ENCODE results near the gene PSD4.

The PSD4 gene

GRCh38 chr2:113238871-113239839 lies 65.4 kb downstream of the PSD4 start:
- DNase-seq (ENCODE audit: low spot score) = no peak

- DNase-seq (ENCODE audit: low spot score) = peak; percentile 81
Observed at GRCh38 chr2:113240150-113240914, 66.6 kb downstream of the PSD4 start.

- DNase-seq (ENCODE audit: low spot score) = peak; percentile 91
Observed at GRCh38 chr2:113240915-113241911, 67.4 kb downstream of the PSD4 start.

- no peak for DNase-seq (ENCODE audit: low spot score)
Observed at GRCh38 chr2:113242327-113242726, 68.6 kb downstream of the PSD4 start.

GRCh38 chr2:113245276-113245711 lies 71.5 kb downstream of the PSD4 start:
- no peak for DNase-seq (ENCODE audit: low spot score)

GRCh38 chr2:113246606-113247005 lies 72.8 kb downstream of the PSD4 start:
- no peak for DNase-seq (ENCODE audit: low spot score)

GRCh38 chr2:113248997-113249770 lies 75.4 kb downstream of the PSD4 start:
- DNase-seq (ENCODE audit: low spot score) = peak; percentile 82

GRCh38 chr2:113251118-113251517 lies 77.3 kb downstream of the PSD4 start:
- DNase-seq (ENCODE audit: low spot score) = peak; percentile 58

- no peak for DNase-seq (ENCODE audit: low spot score)
Observed at GRCh38 chr2:113252047-113252590, 78.3 kb downstream of the PSD4 start.

GRCh38 chr2:113253453-113253852 lies 79.7 kb downstream of the PSD4 start:
- DNase-seq (ENCODE audit: low spot score) = no peak

GRCh38 chr2:113255140-113256070 lies 81.6 kb downstream of the PSD4 start:
- DNase-seq (ENCODE audit: low spot score) = no peak

GRCh38 chr2:113257516-113258264 lies 83.9 kb downstream of the PSD4 start:
- no peak for DNase-seq (ENCODE audit: low spot score)

- no peak for DNase-seq (ENCODE audit: low spot score)
Observed at GRCh38 chr2:113258471-113259147, 84.8 kb downstream of the PSD4 start.
